GM12878 (cell line): ENCODE results near the gene FANCC. TPM values are rescaled to one million over a fixed set of nuclear protein-coding genes. Genes with fewer than 3 reads are reported as not detected.

Experiments
- CBFB ChIP-seq: IDR thresholded peaks from 2 replicates; pipeline ENCODE4 v1.6.1; 2016; ENCODE audit warnings: antibody characterized with exemption, low read depth
- CBX3 ChIP-seq: fragments of 200-600 bp; sonication (generic); IDR thresholded peaks from 2 replicates; pipeline ENCODE4 v1.6.1; 2016; ENCODE audit warnings: low read depth, borderline replicate concordance
- CHD1 ChIP-seq: IDR thresholded peaks from 2 replicates; pipeline ENCODE4 v1.6.1; 2012; ENCODE audit warnings: low read depth, low read length, improper control_type of control experiment
- DPF2 ChIP-seq: fragments of 450-650 bp; IDR thresholded peaks from 2 replicates; pipeline ENCODE4 v1.6.1; 2017; ENCODE audit warnings: mild to moderate bottlenecking
- ETV6 ChIP-seq, 2 experiments: fragments of 450-650 bp in 1 of 2; IDR thresholded peaks in 1 of 2; conservative IDR thresholded peaks in 1 of 2; 2 replicates each; pipeline ENCODE4 v1.6.1; 2014; ENCODE audit warnings: antibody characterized with exemption in 1 of 2, borderline replicate concordance in 1 of 2, low read depth in 1 of 2, mild to moderate bottlenecking in 1 of 2, moderate library complexity in 1 of 2
- FOXK2 ChIP-seq: fragments of 450-650 bp; IDR thresholded peaks from 2 replicates; pipeline ENCODE4 v1.6.1; 2017; ENCODE audit warnings: mild to moderate bottlenecking, moderate library complexity
- GABPA ChIP-seq: IDR thresholded peaks from 2 replicates; pipeline ENCODE4 v1.6.1; 2014; ENCODE audit warnings: antibody characterized with exemption, low read depth, mild to moderate bottlenecking, inconsistent platforms
- HCFC1 ChIP-seq: fragments of 150-350 bp; IDR thresholded peaks from 2 replicates; pipeline ENCODE4 v1.6.1; 2014; ENCODE audit warnings: low read length
- HDAC2 ChIP-seq: fragments of 200-600 bp; sonication (generic); IDR thresholded peaks from 2 replicates; pipeline ENCODE4 v1.6.1; 2017
- MTA2 ChIP-seq: fragments of 450-650 bp; IDR thresholded peaks from 2 replicates; pipeline ENCODE4 v1.6.1; 2016; ENCODE audit warnings: low read depth, mild to moderate bottlenecking, moderate library complexity
- MXI1 ChIP-seq: fragments of 150-350 bp; IDR thresholded peaks from 2 replicates; pipeline ENCODE4 v1.6.1; 2011; ENCODE audit warnings: low read depth, mild to moderate bottlenecking, inconsistent platforms, low read length, improper control_type of control experiment
- PAX8 ChIP-seq: fragments of 450-650 bp; IDR thresholded peaks from 2 replicates; pipeline ENCODE4 v1.6.1; 2017; ENCODE audit warnings: mild to moderate bottlenecking, moderate library complexity
- POLR2A ChIP-seq: IDR thresholded peaks from 2 replicates; pipeline ENCODE4 v1.6.1; 2011; ENCODE audit warnings: low read depth, mild to moderate bottlenecking, low read length
- RBBP5 ChIP-seq: fragments of 200-600 bp; sonication (generic); conservative IDR thresholded peaks from 2 replicates; pipeline ENCODE4 v1.6.1; 2016
- RELA ChIP-seq: fragments of 450-650 bp; IDR thresholded peaks from 2 replicates; pipeline ENCODE4 v1.8.0; 2014; ENCODE audit warnings: borderline replicate concordance; ENCODE audit not compliant: partially characterized antibody
- SIX5 ChIP-seq: IDR thresholded peaks from 2 replicates; pipeline ENCODE4 v1.6.1; 2011; ENCODE audit warnings: mild to moderate bottlenecking, low read depth, low read length, moderate library complexity; ENCODE audit not compliant: severe bottlenecking
- SRF ChIP-seq, 2 experiments: IDR thresholded peaks; 2 replicates each; pipeline ENCODE4 v1.6.1; 2011; ENCODE audit warnings: low read depth in 2 of 2, low read length in 2 of 2, mild to moderate bottlenecking in 1 of 2, moderate library complexity in 1 of 2
- TBL1XR1 ChIP-seq: IDR thresholded peaks from 2 replicates; pipeline ENCODE4 v1.6.1; 2012; ENCODE audit warnings: low read depth, low read length, improper control_type of control experiment
- polyA plus RNA-seq, 11 experiments: library from polyadenylated mRNA; depleted of rRNA in 4 of 11; unstranded in 6 of 11; stranded (reverse) in 5 of 11; fragments of >200 nt; fragmentation: Nextera tagmentation in 4 of 11; fragmentation: Illumina TruSeq in 1 of 11; extraction: Ambion mirVana in 4 of 11; extraction: Trizol in 1 of 11; gene quantifications; 1 replicate in 1 of 11; 2 replicates in 10 of 11; pipeline versions ENCODE4 v1.2.1 to v1.2.3, GENCODE V29; 2011 to 2016; ENCODE audit warnings: inconsistent platforms in 2 of 11, missing spikeins in 2 of 11, low read depth in 1 of 11
- total RNA-seq, 4 experiments: library from RNA; depleted of rRNA in 3 of 4; stranded (reverse); fragments of >200 nt in 3 of 4; fragmentation: Illumina TruSeq in 1 of 4; extraction: Trizol in 1 of 4; gene quantifications; 2 replicates each; pipeline versions ENCODE4 v1.2.1 to v1.2.3, GENCODE V29; 2013 to 2021
- TF ChIP-seq, protein P1 (sequence below): fragments of 450-650 bp; IDR thresholded peaks from 2 replicates; pipeline ENCODE4 v1.6.1; 2017; ENCODE audit warnings: borderline replicate concordance
- TF ChIP-seq, protein P2 (sequence below): fragments of 150-350 bp; IDR thresholded peaks from 2 replicates; pipeline ENCODE4 v1.6.1; 2014; ENCODE audit warnings: mild to moderate bottlenecking, low read depth, low read length
- TF ChIP-seq, protein P3 (sequence below): IDR thresholded peaks from 2 replicates; pipeline ENCODE4 v1.6.1; 2011; ENCODE audit warnings: low read depth, mild to moderate bottlenecking, low read length, moderate library complexity, borderline replicate concordance; ENCODE audit errors: extremely low read depth
- TF ChIP-seq, protein P4 (sequence below): IDR thresholded peaks from 2 replicates; pipeline ENCODE4 v1.6.1; 2012; ENCODE audit warnings: low read depth, low read length, improper control_type of control experiment
- TF ChIP-seq, protein P5 (sequence below): fragments of 450-650 bp; formaldehyde crosslinking; IDR thresholded peaks from 2 replicates; pipeline ENCODE4 v1.5.0; 2022; ENCODE audit warnings: mild to moderate bottlenecking, missing genetic modification characterization

Gene FANCC
- total and polyA plus RNA-seq, 10 of the 15 experiments (the other 5 are each of a cell fraction or from before 2014, with no cell fraction given): 1.2 to 16.8 (median 10.5) TPM

DNA sequence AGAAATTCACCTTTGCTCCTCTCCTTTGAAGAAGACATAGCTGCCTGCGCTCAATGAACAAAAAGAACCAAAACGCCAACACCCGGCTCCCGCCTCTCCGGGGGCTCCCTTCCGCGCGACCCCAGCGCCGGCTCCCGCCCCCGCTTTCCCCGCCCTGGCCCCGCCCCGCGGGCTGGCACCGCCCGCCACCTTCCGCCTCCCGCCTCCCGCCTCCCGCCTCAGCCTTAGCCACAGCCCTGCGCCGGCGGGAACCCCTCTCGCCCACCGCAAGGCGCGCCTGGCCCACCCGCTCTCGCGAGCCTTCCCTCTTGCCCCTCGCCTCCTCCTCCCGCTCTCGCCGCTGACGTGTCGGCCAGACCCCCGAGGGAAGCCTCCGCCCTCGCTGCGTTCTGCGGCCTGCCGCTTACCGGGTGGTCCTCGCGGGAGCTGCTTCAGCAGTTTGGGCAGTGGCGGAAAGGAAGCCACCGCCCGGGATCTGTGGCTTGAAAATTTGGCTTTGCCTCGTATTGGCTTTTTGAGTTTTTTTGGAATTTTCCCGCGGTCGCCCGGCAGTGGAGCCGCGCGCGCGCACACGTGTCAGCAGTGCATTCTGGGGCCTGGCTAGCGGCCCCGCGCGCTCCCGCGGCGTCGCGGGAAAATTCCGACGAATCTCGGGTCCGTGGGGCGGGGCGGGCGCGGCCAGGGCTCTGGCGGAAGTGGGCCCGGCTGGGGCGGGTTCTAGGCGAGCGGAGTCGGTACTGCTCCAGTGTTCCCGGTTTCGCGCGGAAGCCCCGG is at the start of gene FANCC (continued):
- TF ChIP-seq, protein P1, sequence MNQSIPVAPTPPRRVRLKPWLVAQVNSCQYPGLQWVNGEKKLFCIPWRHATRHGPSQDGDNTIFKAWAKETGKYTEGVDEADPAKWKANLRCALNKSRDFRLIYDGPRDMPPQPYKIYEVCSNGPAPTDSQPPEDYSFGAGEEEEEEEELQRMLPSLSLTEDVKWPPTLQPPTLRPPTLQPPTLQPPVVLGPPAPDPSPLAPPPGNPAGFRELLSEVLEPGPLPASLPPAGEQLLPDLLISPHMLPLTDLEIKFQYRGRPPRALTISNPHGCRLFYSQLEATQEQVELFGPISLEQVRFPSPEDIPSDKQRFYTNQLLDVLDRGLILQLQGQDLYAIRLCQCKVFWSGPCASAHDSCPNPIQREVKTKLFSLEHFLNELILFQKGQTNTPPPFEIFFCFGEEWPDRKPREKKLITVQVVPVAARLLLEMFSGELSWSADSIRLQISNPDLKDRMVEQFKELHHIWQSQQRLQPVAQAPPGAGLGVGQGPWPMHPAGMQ: no peak
- TF ChIP-seq HCFC1 (0 out of 2 replicates have a peak, but pooled peaks have one; percentile 17), RELA (peak; percentile 45), DPF2 (peak; percentile 65; the same call in 1 of the 2 replicates), MTA2 (0 out of 2 replicates have a peak, but pooled peaks have one; percentile 20), ETV6 (conservative IDR thresholded peaks at IDR 0.05 in 1 of 2, IDR thresholded peaks at IDR 0.05 in 1 of 2; ENCODE audit: borderline replicate concordance in 1 of 2, low read depth in 1 of 2) (no peak), POLR2A (peak; percentile 91), HDAC2 (no peak), MXI1 (peak; percentile 44; the same call in 1 of the 2 replicates), SIX5 (no peak), PAX8 (no peak), CBFB (peak; percentile 49; the same call in 1 of the 2 replicates), CHD1 (0 out of 2 replicates have a peak, but pooled peaks have one; percentile 32), RBBP5 (0 out of 2 replicates have a peak, but pooled peaks have one; percentile 67), GABPA (0 out of 2 replicates have a peak, but pooled peaks have one; percentile 53), CBX3 (no peak), SRF (IDR thresholded peaks at IDR 0.05; ENCODE audit: low read depth in 2 of 2, low read length in 2 of 2) (no peak), FOXK2 (no peak), TBL1XR1 (no peak)
- TF ChIP-seq, protein P2, sequence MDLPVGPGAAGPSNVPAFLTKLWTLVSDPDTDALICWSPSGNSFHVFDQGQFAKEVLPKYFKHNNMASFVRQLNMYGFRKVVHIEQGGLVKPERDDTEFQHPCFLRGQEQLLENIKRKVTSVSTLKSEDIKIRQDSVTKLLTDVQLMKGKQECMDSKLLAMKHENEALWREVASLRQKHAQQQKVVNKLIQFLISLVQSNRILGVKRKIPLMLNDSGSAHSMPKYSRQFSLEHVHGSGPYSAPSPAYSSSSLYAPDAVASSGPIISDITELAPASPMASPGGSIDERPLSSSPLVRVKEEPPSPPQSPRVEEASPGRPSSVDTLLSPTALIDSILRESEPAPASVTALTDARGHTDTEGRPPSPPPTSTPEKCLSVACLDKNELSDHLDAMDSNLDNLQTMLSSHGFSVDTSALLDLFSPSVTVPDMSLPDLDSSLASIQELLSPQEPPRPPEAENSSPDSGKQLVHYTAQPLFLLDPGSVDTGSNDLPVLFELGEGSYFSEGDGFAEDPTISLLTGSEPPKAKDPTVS: no peak
- TF ChIP-seq, protein P3, sequence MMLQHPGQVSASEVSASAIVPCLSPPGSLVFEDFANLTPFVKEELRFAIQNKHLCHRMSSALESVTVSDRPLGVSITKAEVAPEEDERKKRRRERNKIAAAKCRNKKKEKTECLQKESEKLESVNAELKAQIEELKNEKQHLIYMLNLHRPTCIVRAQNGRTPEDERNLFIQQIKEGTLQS: 0 out of 2 replicates have a peak, but pooled peaks have one; percentile 18
- TF ChIP-seq, protein P4, sequence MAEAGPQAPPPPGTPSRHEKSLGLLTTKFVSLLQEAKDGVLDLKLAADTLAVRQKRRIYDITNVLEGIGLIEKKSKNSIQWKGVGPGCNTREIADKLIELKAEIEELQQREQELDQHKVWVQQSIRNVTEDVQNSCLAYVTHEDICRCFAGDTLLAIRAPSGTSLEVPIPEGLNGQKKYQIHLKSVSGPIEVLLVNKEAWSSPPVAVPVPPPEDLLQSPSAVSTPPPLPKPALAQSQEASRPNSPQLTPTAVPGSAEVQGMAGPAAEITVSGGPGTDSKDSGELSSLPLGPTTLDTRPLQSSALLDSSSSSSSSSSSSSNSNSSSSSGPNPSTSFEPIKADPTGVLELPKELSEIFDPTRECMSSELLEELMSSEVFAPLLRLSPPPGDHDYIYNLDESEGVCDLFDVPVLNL: peak; percentile 91
- TF ChIP-seq, protein P5, sequence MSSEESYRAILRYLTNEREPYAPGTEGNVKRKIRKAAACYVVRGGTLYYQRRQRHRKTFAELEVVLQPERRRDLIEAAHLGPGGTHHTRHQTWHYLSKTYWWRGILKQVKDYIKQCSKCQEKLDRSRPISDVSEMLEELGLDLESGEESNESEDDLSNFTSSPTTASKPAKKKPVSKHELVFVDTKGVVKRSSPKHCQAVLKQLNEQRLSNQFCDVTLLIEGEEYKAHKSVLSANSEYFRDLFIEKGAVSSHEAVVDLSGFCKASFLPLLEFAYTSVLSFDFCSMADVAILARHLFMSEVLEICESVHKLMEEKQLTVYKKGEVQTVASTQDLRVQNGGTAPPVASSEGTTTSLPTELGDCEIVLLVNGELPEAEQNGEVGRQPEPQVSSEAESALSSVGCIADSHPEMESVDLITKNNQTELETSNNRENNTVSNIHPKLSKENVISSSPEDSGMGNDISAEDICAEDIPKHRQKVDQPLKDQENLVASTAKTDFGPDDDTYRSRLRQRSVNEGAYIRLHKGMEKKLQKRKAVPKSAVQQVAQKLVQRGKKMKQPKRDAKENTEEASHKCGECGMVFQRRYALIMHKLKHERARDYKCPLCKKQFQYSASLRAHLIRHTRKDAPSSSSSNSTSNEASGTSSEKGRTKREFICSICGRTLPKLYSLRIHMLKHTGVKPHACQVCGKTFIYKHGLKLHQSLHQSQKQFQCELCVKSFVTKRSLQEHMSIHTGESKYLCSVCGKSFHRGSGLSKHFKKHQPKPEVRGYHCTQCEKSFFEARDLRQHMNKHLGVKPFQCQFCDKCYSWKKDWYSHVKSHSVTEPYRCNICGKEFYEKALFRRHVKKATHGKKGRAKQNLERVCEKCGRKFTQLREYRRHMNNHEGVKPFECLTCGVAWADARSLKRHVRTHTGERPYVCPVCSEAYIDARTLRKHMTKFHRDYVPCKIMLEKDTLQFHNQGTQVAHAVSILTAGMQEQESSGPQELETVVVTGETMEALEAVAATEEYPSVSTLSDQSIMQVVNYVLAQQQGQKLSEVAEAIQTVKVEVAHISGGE: no peak
